Cardiac fibroblast (primary cell): ENCODE results near the gene TMEFF2.

Experiments used
- DNase-seq, 2 donors: peaks; one replicate each; pipeline versions ENCODE4 v3.0.0 to v3.0.0-alpha.2; 2010; ENCODE audit warnings: low read depth in 2 of 2
- H3K4me3 ChIP-seq, 2 donors: replicated peaks in 1 of 2; 1 replicate in 1 of 2; 2 replicates in 1 of 2; pipeline ENCODE4 v1.5.1; 2011; ENCODE audit warnings: low read depth in 2 of 2, low read length in 2 of 2, mild to moderate bottlenecking in 2 of 2, moderate library complexity in 1 of 2
- CTCF ChIP-seq: IDR thresholded peaks from one replicate; pipeline ENCODE4 v1.5.1; 2011; ENCODE audit warnings: low read depth, mild to moderate bottlenecking, low read length, inconsistent platforms

The TMEFF2 gene

GRCh38 chr2:192161656-192162290 lies 33.0 kb downstream of the TMEFF2 start:
- no peak for DNase-seq
- no peak overlapping the region for H3K4me3 ChIP-seq
- no peak for TF ChIP-seq CTCF

GRCh38 chr2:192159736-192160135 lies 35.0 kb downstream of the TMEFF2 start:
- no peak for DNase-seq
- no peak for TF ChIP-seq CTCF
- H3K4me3 ChIP-seq: no peak overlapping the region

DNA sequence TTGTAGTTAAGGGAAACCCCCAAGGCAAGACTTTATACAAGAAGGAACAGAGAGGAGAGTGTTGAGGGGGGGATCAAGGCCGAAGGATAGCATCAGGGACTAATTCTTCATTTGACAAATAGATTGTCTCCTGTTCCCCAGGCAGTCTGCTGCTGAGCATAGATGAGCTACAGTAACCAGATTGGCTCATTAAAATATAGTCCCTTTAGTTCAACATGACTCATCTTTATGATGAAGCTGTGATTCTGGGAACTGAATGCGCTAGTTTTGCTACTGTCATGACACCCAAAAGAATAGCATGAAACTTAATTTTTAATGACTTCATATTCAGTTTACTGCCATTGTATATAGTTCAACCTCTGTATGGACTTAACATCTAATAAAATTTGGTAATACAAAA lies 35.5 kb downstream of the TMEFF2 start:
- no peak overlapping the region for H3K4me3 ChIP-seq
- TF ChIP-seq CTCF: no peak
- DNase-seq: peak in 1 of 2 donors; percentile 9

- no peak for TF ChIP-seq CTCF
- no peak overlapping the region for H3K4me3 ChIP-seq
- DNase-seq: no peak
These were observed 37.0 kb downstream of the TMEFF2 start for GRCh38 chr2:192157776-192158175.

DNA sequence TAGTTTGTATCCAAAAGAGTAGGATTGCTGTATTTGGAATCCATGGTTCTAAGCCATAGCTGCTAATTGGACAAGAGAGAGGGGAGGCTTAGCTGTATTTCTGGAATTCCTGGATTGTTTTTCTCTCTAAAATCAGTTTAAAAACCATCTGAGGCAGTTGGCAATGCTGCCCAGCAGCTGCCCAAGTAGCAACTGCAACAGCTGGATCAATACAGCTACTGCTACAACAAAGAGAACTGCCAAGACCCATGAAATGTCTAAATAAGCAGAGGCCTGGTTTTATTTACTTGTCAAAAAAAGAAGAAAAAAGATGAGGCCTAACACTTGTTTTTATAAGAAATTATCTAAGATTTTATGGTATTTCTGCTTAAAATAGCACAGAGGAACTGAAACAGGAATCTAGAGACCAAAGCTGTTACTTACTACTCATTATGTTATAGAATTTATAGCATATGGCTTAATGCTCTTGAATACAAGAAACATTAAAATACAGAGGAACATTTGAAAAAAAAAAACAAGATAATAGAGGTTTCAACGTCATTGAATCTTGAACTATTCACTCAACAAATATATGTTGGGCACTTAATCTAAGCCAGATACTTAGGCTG lies 39.1 kb downstream of the TMEFF2 start:
- no peak overlapping the region for H3K4me3 ChIP-seq
- TF ChIP-seq CTCF: no peak
- no peak for DNase-seq

DNA sequence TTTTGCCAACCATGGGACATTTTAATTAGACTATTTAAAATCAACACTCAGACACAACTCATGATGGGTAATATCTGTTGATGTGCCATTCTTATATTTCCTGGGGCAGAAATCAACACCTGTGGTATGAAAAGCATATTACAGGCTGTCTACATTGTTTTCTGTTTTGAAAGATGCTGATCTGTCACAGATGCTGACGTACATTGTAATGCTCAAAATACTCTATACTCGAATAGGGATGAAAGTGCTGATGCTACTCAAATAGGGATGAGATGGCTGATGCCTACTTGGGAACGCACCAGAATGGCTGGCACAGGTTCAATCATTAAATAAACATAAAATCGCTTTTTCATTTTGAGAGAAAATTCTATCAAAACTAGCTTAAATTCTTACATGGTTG lies 41.2 kb downstream of the TMEFF2 start:
- no peak for DNase-seq
- H3K4me3 ChIP-seq: no peak overlapping the region
- no peak for TF ChIP-seq CTCF

GRCh38 chr2:192151853-192152252 lies 42.9 kb downstream of the TMEFF2 start:
- no peak overlapping the region for H3K4me3 ChIP-seq
- no peak for TF ChIP-seq CTCF
- DNase-seq: peak; percentile 41 to 62
